Stimulated activated naive CD8-positive, alpha-beta T cell treated with anti-CD3 and anti-CD28 coated beads, Interleukin-15, Interleukin-2, amounts not matched to agents 100 ng/mL and 50 ng/mL, for 24 hours (primary cell): ENCODE data around the gene HTT.
"Not testable (repeated sequence)": the region's sequence is repeated elsewhere in the genome, so short reads cannot be mapped to it uniquely, and the experiment has no call there.

Source experiments
- H3K27ac Mint-ChIP-seq: one replicate; pipeline ENCODE4 v1.8.0; 2021; ENCODE audit warnings: mild to moderate bottlenecking, mixed read lengths
- H3K27me3 Mint-ChIP-seq: one replicate; pipeline ENCODE4 v1.8.0; 2021; ENCODE audit warnings: mixed read lengths
- H3K36me3 Mint-ChIP-seq: one replicate; pipeline ENCODE4 v1.8.0; 2021; ENCODE audit warnings: low read depth, mixed read lengths
- H3K4me1 Mint-ChIP-seq: one replicate; pipeline ENCODE4 v1.8.0; 2021; ENCODE audit warnings: low read depth, mixed read lengths
- H3K4me3 Mint-ChIP-seq: one replicate; pipeline ENCODE4 v1.8.0; 2021; ENCODE audit warnings: mild to moderate bottlenecking, mixed read lengths
- H3K9me3 Mint-ChIP-seq: one replicate; pipeline ENCODE4 v1.8.0; 2021; ENCODE audit warnings: mixed read lengths

HTT gene

GRCh38 chr4:3136454-3136853 is 62.0 kb downstream of the HTT start:
- Mint-ChIP-seq H3K27me3 (no peaks in the 10 kb centered on the region), H3K36me3 (peaks cover 59% of the 10 kb centered on the region), H3K4me1 (no peaks in the 10 kb centered on the region), H3K9me3 (no peaks in the 10 kb centered on the region), H3K4me3 (no peak overlapping the region), H3K27ac (no peak overlapping the region)

- Mint-ChIP-seq H3K36me3 (peaks cover 52% of the 10 kb centered on the region), H3K27ac (no peak overlapping the region), H3K4me3 (no peak overlapping the region), H3K27me3 (no peaks in the 10 kb centered on the region), H3K4me1 (no peaks in the 10 kb centered on the region), H3K9me3 (no peaks in the 10 kb centered on the region)
Observed at GRCh38 chr4:3137908-3138307, 63.4 kb downstream of the HTT start.

GRCh38 chr4:3145234-3145924 is 70.9 kb downstream of the HTT start:
- no peak overlapping the region for H3K27ac Mint-ChIP-seq
- no peaks in the 10 kb centered on the region for H3K9me3 Mint-ChIP-seq
- H3K27me3 Mint-ChIP-seq: no peaks in the 10 kb centered on the region
- no peaks in the 10 kb centered on the region for H3K4me1 Mint-ChIP-seq
- H3K36me3 Mint-ChIP-seq: peaks cover 54% of the 10 kb centered on the region
- no peak overlapping the region for H3K4me3 Mint-ChIP-seq

DNA sequence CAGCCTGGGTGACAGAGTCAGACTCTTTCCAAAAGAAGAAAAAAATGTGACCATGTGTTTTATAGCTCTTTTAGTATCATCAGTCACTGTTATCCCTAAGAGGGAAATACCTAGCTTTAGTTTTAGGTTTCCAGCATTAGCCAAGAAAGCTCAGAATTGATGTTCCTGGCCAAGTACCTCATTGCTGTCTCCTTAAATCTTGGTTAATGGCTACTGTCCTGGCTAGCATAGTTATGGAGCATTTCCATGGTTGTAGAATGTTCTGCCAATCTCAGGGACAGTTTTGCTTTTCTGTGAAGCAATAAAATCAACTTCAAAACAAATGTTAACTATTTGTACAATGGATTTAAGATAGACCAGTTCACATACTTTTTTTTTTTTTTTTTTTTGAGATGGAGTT is 74.4 kb downstream of the HTT start:
- H3K9me3 Mint-ChIP-seq: no peaks in the 10 kb centered on the region
- H3K36me3 Mint-ChIP-seq: peaks cover 67% of the 10 kb centered on the region
- no peaks in the 10 kb centered on the region for H3K27me3 Mint-ChIP-seq
- no peaks in the 10 kb centered on the region for H3K4me1 Mint-ChIP-seq
- no peak overlapping the region for H3K27ac Mint-ChIP-seq
- H3K4me3 Mint-ChIP-seq: no peak overlapping the region

GRCh38 chr4:3151238-3151637 is 76.8 kb downstream of the HTT start:
- not testable (repeated sequence) for H3K27ac Mint-ChIP-seq, H3K9me3 Mint-ChIP-seq, H3K27me3 Mint-ChIP-seq, H3K4me1 Mint-ChIP-seq, H3K4me3 Mint-ChIP-seq
- H3K36me3 Mint-ChIP-seq: peaks cover 62% of the 10 kb centered on the region

GRCh38 chr4:3157366-3157765 is 82.9 kb downstream of the HTT start:
- no peaks in the 10 kb centered on the region for H3K27me3 Mint-ChIP-seq
- peaks cover 4% of the 10 kb centered on the region for H3K4me1 Mint-ChIP-seq
- H3K27ac Mint-ChIP-seq: peak overlapping the region; percentile 23
- H3K9me3 Mint-ChIP-seq: peaks cover 10% of the 10 kb centered on the region
- no peak overlapping the region for H3K4me3 Mint-ChIP-seq
- H3K36me3 Mint-ChIP-seq: peaks cover 73% of the 10 kb centered on the region

DNA sequence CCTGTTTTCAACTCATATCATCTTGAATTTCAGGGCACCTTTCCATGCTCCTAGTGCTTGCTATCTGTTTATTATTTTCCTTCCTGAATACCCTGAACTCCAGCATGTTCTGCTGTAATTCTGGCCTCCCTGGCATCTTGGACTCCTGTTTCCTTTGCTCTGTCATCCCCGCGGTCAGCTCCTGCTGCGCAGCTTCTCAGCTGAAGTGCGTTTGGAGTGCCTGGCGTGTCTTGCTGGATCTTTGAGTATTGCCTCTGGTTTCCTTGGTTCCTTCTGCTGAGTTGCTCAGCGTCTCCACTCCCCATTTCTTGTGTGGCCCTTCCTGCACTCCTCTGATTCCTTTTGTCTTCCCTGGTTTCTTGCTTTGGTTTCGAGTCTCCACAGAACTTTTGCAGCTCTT is 84.4 kb downstream of the HTT start:
- Mint-ChIP-seq H3K36me3 (peaks cover 78% of the 10 kb centered on the region), H3K9me3 (peaks cover 10% of the 10 kb centered on the region), H3K27me3 (no peaks in the 10 kb centered on the region), H3K4me1 (peaks cover 4% of the 10 kb centered on the region), H3K27ac (no peak overlapping the region), H3K4me3 (no peak overlapping the region)

GRCh38 chr4:3160438-3160837 is 86.0 kb downstream of the HTT start:
- H3K27me3 Mint-ChIP-seq: no peaks in the 10 kb centered on the region
- H3K4me3 Mint-ChIP-seq: no peak overlapping the region
- H3K9me3 Mint-ChIP-seq: peaks cover 13% of the 10 kb centered on the region
- peaks cover 84% of the 10 kb centered on the region for H3K36me3 Mint-ChIP-seq
- H3K4me1 Mint-ChIP-seq: peaks cover 4% of the 10 kb centered on the region
- H3K27ac Mint-ChIP-seq: no peak overlapping the region

DNA sequence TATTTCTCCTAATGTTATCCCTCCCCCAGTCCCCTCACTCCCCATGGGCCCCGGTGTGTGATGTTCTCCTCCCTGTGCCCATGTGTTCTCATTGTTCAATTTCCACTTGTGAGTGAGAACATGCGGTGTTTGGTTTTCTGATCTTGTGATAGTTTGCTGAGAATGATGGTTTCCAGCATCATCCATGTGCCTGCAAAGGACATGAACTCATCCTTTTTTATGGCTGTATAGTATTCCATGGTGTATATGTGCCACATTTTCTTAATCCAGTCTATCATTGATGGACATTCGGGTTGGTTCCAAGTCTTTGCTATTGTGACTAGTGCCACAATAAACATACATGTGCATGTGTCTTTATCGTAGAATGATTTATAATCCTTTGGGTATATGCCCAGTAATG is 86.6 kb downstream of the HTT start:
- not testable (repeated sequence) for H3K27ac Mint-ChIP-seq, H3K4me3 Mint-ChIP-seq, H3K4me1 Mint-ChIP-seq, H3K27me3 Mint-ChIP-seq
- H3K9me3 Mint-ChIP-seq: peaks cover 13% of the 10 kb centered on the region
- peaks cover 90% of the 10 kb centered on the region for H3K36me3 Mint-ChIP-seq

GRCh38 chr4:3166434-3166833 is 92.0 kb downstream of the HTT start:
- H3K27ac Mint-ChIP-seq, H3K27me3 Mint-ChIP-seq, H3K4me3 Mint-ChIP-seq: not testable (repeated sequence)
- H3K36me3 Mint-ChIP-seq: peaks cover 89% of the 10 kb centered on the region
- H3K4me1 Mint-ChIP-seq: peaks cover 11% of the 10 kb centered on the region
- H3K9me3 Mint-ChIP-seq: peaks cover 12% of the 10 kb centered on the region

DNA sequence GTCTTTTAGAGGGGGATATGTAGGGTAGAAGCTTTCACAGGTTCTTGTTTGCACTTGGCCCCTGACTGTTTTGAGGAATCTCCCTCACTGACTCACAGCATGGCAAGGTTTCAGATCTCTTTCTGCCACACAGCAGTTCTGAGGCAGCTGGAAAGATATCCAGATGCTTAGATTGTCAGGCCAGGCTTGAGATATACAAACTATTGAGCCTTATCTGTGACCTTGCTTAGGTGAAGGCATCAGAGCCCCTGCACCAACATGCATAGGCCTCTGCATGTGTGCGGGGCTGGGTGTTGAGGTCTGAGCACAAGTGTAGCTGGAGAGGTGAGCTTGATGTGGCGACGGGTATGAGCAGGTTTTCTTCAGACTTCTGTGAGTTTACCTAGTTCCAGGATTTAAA is 93.5 kb downstream of the HTT start:
- Mint-ChIP-seq H3K4me3 (no peak overlapping the region), H3K36me3 (peaks cover 89% of the 10 kb centered on the region), H3K27ac (no peak overlapping the region), H3K4me1 (peaks cover 11% of the 10 kb centered on the region), H3K27me3 (no peaks in the 10 kb centered on the region), H3K9me3 (peaks cover 3% of the 10 kb centered on the region)

DNA sequence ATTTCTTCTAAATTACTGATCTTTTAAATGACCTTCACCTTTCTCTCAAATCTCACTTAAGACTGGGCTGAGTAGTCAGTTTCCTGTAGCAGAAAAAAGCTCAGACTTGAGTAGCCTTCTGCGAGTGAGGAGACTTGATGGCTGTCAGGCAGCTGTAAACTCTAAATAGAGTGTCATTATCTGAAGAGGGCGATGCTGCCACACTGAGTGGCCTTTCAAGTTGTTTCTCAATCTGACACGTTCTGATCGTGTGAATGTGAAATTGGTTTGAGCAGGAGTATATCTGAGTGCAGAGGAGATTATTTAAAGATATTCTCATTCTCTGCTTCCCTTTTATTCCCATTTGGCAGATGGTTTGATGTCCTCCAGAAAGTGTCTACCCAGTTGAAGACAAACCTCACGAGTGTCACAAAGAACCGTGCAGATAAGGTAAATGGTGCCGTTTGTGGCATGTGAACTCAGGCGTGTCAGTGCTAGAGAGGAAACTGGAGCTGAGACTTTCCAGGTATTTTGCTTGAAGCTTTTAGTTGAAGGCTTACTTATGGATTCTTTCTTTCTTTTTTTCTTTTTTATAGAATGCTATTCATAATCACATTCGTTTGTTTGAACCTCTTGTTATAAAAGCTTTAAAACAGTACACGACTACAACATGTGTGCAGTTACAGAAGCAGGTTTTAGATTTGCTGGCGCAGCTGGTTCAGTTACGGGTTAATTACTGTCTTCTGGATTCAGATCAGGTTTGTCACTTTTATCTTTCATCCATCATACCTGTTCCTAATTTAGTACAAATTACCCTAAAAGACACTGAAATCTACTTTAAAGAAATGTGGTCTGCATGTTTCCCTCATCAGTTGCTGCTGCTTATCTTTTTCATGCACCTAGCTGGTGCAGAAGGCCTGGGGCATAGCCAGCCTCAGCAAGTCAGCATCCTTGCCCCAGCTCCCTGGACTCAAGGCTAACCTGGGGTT is 100.2 kb downstream of the HTT start:
- Mint-ChIP-seq H3K9me3 (no peaks in the 10 kb centered on the region), H3K27ac (no peak overlapping the region), H3K4me1 (peaks cover 4% of the 10 kb centered on the region), H3K27me3 (no peaks in the 10 kb centered on the region), H3K36me3 (peaks cover 82% of the 10 kb centered on the region), H3K4me3 (no peak overlapping the region)

- H3K36me3 Mint-ChIP-seq: peaks cover 79% of the 10 kb centered on the region
- no peaks in the 10 kb centered on the region for H3K9me3 Mint-ChIP-seq
- no peak overlapping the region for H3K27ac Mint-ChIP-seq
- H3K27me3 Mint-ChIP-seq: no peaks in the 10 kb centered on the region
- no peaks in the 10 kb centered on the region for H3K4me1 Mint-ChIP-seq
- H3K4me3 Mint-ChIP-seq: no peak overlapping the region
Observed at GRCh38 chr4:3176367-3177229, 102.1 kb downstream of the HTT start.

- H3K9me3 Mint-ChIP-seq: no peaks in the 10 kb centered on the region
- H3K36me3 Mint-ChIP-seq: peaks cover 79% of the 10 kb centered on the region
- no peak overlapping the region for H3K4me3 Mint-ChIP-seq
- H3K27ac Mint-ChIP-seq: no peak overlapping the region
- H3K27me3 Mint-ChIP-seq: no peaks in the 10 kb centered on the region
- H3K4me1 Mint-ChIP-seq: no peaks in the 10 kb centered on the region
Observed at GRCh38 chr4:3177426-3177825, 102.9 kb downstream of the HTT start.

DNA sequence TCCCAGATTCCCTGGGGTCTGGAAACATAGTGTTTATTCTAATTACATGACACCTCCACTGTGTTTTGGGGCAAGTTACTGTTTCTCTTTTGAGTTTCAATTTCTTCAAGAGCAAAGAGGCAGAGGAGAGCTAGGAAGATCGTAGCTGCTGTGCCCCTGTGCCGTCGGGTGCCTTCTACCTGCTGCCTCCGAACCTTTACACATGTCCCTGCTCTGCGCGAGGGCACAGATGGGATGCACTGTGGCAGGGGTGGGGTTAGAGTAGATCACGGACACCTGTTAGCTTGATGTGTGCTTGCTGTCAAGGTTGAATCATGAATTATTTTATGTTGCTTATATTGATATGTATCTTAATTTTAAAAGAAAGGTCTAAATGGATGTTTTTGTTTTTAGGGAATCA is 103.4 kb downstream of the HTT start:
- Mint-ChIP-seq H3K9me3 (no peaks in the 10 kb centered on the region), H3K36me3 (peaks cover 79% of the 10 kb centered on the region), H3K27ac (no peak overlapping the region), H3K27me3 (no peaks in the 10 kb centered on the region), H3K4me3 (no peak overlapping the region), H3K4me1 (no peaks in the 10 kb centered on the region)
